ENCODE data around the gene CCDC110.

CCDC110 gene

GRCh38 chr4:185506422-185506821 lies 34.9 kb upstream of the CCDC110 start:
- peaks cover 0 to 23% of the 10 kb centered on the region in 2 donors for H3K36me3 ChIP-seq (ENCODE audit: control insufficient read depth in 1 of 2, insufficient read depth in 2 of 2, low read length in 2 of 2)
- H3K4me3 ChIP-seq (ENCODE audit: low read depth in 1 of 2, low read length in 2 of 2), result no peak overlapping the region
- H3K4me1 ChIP-seq (ENCODE audit: control insufficient read depth in 1 of 2, insufficient read depth in 2 of 2, low read length in 2 of 2), result peaks cover 0 to 12% of the 10 kb centered on the region in 2 donors
- no peak overlapping the region for H3K27ac ChIP-seq (ENCODE audit: low read length)
- H3K9me3 ChIP-seq (ENCODE audit: control insufficient read depth in 1 of 2, low read length in 2 of 2), result no peaks in the 10 kb centered on the region
- H3K27me3 ChIP-seq (ENCODE audit: low read depth, low read length), result no peaks in the 10 kb centered on the region

GRCh38 chr4:185504098-185505047 lies 32.8 kb upstream of the CCDC110 start:
- Histone ChIP-seq H3K36me3 (ENCODE audit: control insufficient read depth in 1 of 2, insufficient read depth in 2 of 2, low read length in 2 of 2) (peaks cover 0 to 31% of the 10 kb centered on the region in 2 donors), H3K9me3 (ENCODE audit: control insufficient read depth in 1 of 2, low read length in 2 of 2) (peaks cover 0 to 4% of the 10 kb centered on the region in 2 donors), H3K27me3 (ENCODE audit: low read depth, low read length) (no peaks in the 10 kb centered on the region), H3K27ac (ENCODE audit: low read length) (no peak overlapping the region), H3K4me3 (ENCODE audit: low read depth in 1 of 2, low read length in 2 of 2) (peak overlapping the region in 1 of 2 donors; percentile 27), H3K4me1 (ENCODE audit: control insufficient read depth in 1 of 2, insufficient read depth in 2 of 2, low read length in 2 of 2) (peaks cover 0 to 12% of the 10 kb centered on the region in 2 donors)

- Histone ChIP-seq H3K4me1 (ENCODE audit: control insufficient read depth in 1 of 2, insufficient read depth in 2 of 2, low read length in 2 of 2) (peaks cover 0 to 12% of the 10 kb centered on the region in 2 donors), H3K27me3 (ENCODE audit: low read depth, low read length) (no peaks in the 10 kb centered on the region), H3K27ac (ENCODE audit: low read length) (no peak overlapping the region), H3K9me3 (ENCODE audit: control insufficient read depth in 1 of 2, low read length in 2 of 2) (peaks cover 0 to 4% of the 10 kb centered on the region in 2 donors), H3K4me3 (ENCODE audit: low read depth in 1 of 2, low read length in 2 of 2) (no peak overlapping the region), H3K36me3 (ENCODE audit: control insufficient read depth in 1 of 2, insufficient read depth in 2 of 2, low read length in 2 of 2) (peaks cover 0 to 31% of the 10 kb centered on the region in 2 donors)
These were observed 30.9 kb upstream of the CCDC110 start for GRCh38 chr4:185502386-185502785.

GRCh38 chr4:185500576-185500975 lies 29.0 kb upstream of the CCDC110 start:
- no peak overlapping the region for H3K4me3 ChIP-seq (ENCODE audit: low read depth in 1 of 2, low read length in 2 of 2)
- H3K27ac ChIP-seq (ENCODE audit: low read length), result no peak overlapping the region
- peaks cover 0 to 26% of the 10 kb centered on the region in 2 donors for H3K36me3 ChIP-seq (ENCODE audit: control insufficient read depth in 1 of 2, insufficient read depth in 2 of 2, low read length in 2 of 2)
- peaks cover 0 to 4% of the 10 kb centered on the region in 2 donors for H3K9me3 ChIP-seq (ENCODE audit: control insufficient read depth in 1 of 2, low read length in 2 of 2)
- peaks cover 0 to 9% of the 10 kb centered on the region in 2 donors for H3K4me1 ChIP-seq (ENCODE audit: control insufficient read depth in 1 of 2, insufficient read depth in 2 of 2, low read length in 2 of 2)
- H3K27me3 ChIP-seq (ENCODE audit: low read depth, low read length), result no peaks in the 10 kb centered on the region

- Histone ChIP-seq H3K27ac (ENCODE audit: low read length) (no peak overlapping the region), H3K4me1 (ENCODE audit: control insufficient read depth in 1 of 2, insufficient read depth in 2 of 2, low read length in 2 of 2) (peaks cover 0 to 3% of the 10 kb centered on the region in 2 donors), H3K4me3 (ENCODE audit: low read depth in 1 of 2, low read length in 2 of 2) (no peak overlapping the region), H3K27me3 (ENCODE audit: low read depth, low read length) (no peaks in the 10 kb centered on the region), H3K36me3 (ENCODE audit: control insufficient read depth in 1 of 2, insufficient read depth in 2 of 2, low read length in 2 of 2) (peaks cover 0 to 26% of the 10 kb centered on the region in 2 donors), H3K9me3 (ENCODE audit: control insufficient read depth in 1 of 2, low read length in 2 of 2) (peaks cover 0 to 4% of the 10 kb centered on the region in 2 donors)
These were observed 28.5 kb upstream of the CCDC110 start for GRCh38 chr4:185500035-185500434.

- no peaks in the 10 kb centered on the region for H3K27me3 ChIP-seq (ENCODE audit: low read depth, low read length)
- H3K4me1 ChIP-seq (ENCODE audit: control insufficient read depth in 1 of 2, insufficient read depth in 2 of 2, low read length in 2 of 2), result no peaks in the 10 kb centered on the region
- H3K27ac ChIP-seq (ENCODE audit: low read length), result no peak overlapping the region
- H3K36me3 ChIP-seq (ENCODE audit: control insufficient read depth in 1 of 2, insufficient read depth in 2 of 2, low read length in 2 of 2), result no peaks in the 10 kb centered on the region
- no peak overlapping the region for H3K4me3 ChIP-seq (ENCODE audit: low read depth in 1 of 2, low read length in 2 of 2)
- peaks cover 0 to 11% of the 10 kb centered on the region in 2 donors for H3K9me3 ChIP-seq (ENCODE audit: control insufficient read depth in 1 of 2, low read length in 2 of 2)
These were observed 17.1 kb upstream of the CCDC110 start for GRCh38 chr4:185488650-185489049.

GRCh38 chr4:185481401-185481800 lies 9.9 kb upstream of the CCDC110 start:
- H3K27ac ChIP-seq (ENCODE audit: low read length), result no peak overlapping the region
- H3K36me3 ChIP-seq (ENCODE audit: control insufficient read depth in 1 of 2, insufficient read depth in 2 of 2, low read length in 2 of 2), result no peaks in the 10 kb centered on the region
- H3K4me1 ChIP-seq (ENCODE audit: control insufficient read depth in 1 of 2, insufficient read depth in 2 of 2, low read length in 2 of 2), result no peaks in the 10 kb centered on the region

GRCh38 chr4:185480016-185480732 lies 8.6 kb upstream of the CCDC110 start:
- no peaks in the 10 kb centered on the region for H3K36me3 ChIP-seq (ENCODE audit: control insufficient read depth in 1 of 2, insufficient read depth in 2 of 2, low read length in 2 of 2)
- no peaks in the 10 kb centered on the region for H3K27me3 ChIP-seq (ENCODE audit: low read depth, low read length)
- H3K9me3 ChIP-seq (ENCODE audit: control insufficient read depth in 1 of 2, low read length in 2 of 2), result no peaks in the 10 kb centered on the region
- no peak overlapping the region for H3K27ac ChIP-seq (ENCODE audit: low read length)
- H3K4me3 ChIP-seq (ENCODE audit: low read depth in 1 of 2, low read length in 2 of 2), result no peak overlapping the region
- no peaks in the 10 kb centered on the region for H3K4me1 ChIP-seq (ENCODE audit: control insufficient read depth in 1 of 2, insufficient read depth in 2 of 2, low read length in 2 of 2)

More at GRCh38 chr4:185481401-185481800, 9.9 kb upstream of the CCDC110 start:
- H3K9me3 ChIP-seq (ENCODE audit: control insufficient read depth in 1 of 2, low read length in 2 of 2), result no peaks in the 10 kb centered on the region
- H3K27me3 ChIP-seq (ENCODE audit: low read depth, low read length), result no peaks in the 10 kb centered on the region
- no peak overlapping the region for H3K4me3 ChIP-seq (ENCODE audit: low read depth in 1 of 2, low read length in 2 of 2)

GRCh38 chr4:185479507-185479971 lies 8.0 kb upstream of the CCDC110 start:
- H3K27ac ChIP-seq (ENCODE audit: low read length), result no peak overlapping the region

GRCh38 chr4:185473247-185473646 lies 1.7 kb upstream of the CCDC110 start:
- Histone ChIP-seq H3K27ac (ENCODE audit: low read length) (no peak overlapping the region), H3K4me3 (ENCODE audit: low read depth in 1 of 2, low read length in 2 of 2) (no peak overlapping the region), H3K36me3 (ENCODE audit: control insufficient read depth in 1 of 2, insufficient read depth in 2 of 2, low read length in 2 of 2) (no peaks in the 10 kb centered on the region), H3K4me1 (ENCODE audit: control insufficient read depth in 1 of 2, insufficient read depth in 2 of 2, low read length in 2 of 2) (no peaks in the 10 kb centered on the region), H3K9me3 (ENCODE audit: control insufficient read depth in 1 of 2, low read length in 2 of 2) (no peaks in the 10 kb centered on the region), H3K27me3 (ENCODE audit: low read depth, low read length) (no peaks in the 10 kb centered on the region)

More at GRCh38 chr4:185479507-185479971, 8.0 kb upstream of the CCDC110 start:
- Histone ChIP-seq H3K36me3 (ENCODE audit: control insufficient read depth in 1 of 2, insufficient read depth in 2 of 2, low read length in 2 of 2) (no peaks in the 10 kb centered on the region), H3K4me3 (ENCODE audit: low read depth in 1 of 2, low read length in 2 of 2) (no peak overlapping the region), H3K27me3 (ENCODE audit: low read depth, low read length) (no peaks in the 10 kb centered on the region), H3K4me1 (ENCODE audit: control insufficient read depth in 1 of 2, insufficient read depth in 2 of 2, low read length in 2 of 2) (no peaks in the 10 kb centered on the region), H3K9me3 (ENCODE audit: control insufficient read depth in 1 of 2, low read length in 2 of 2) (no peaks in the 10 kb centered on the region)

GRCh38 chr4:185472103-185472542 lies 590 bp upstream of the CCDC110 start:
- H3K4me1 ChIP-seq (ENCODE audit: control insufficient read depth in 1 of 2, insufficient read depth in 2 of 2, low read length in 2 of 2), result no peaks in the 10 kb centered on the region
- H3K9me3 ChIP-seq (ENCODE audit: control insufficient read depth in 1 of 2, low read length in 2 of 2), result no peaks in the 10 kb centered on the region
- H3K27ac ChIP-seq (ENCODE audit: low read length), result no peak overlapping the region
- H3K27me3 ChIP-seq (ENCODE audit: low read depth, low read length), result no peaks in the 10 kb centered on the region
- peak overlapping the region; percentile 50 to 87 for H3K4me3 ChIP-seq (ENCODE audit: low read depth in 1 of 2, low read length in 2 of 2)
- H3K36me3 ChIP-seq (ENCODE audit: control insufficient read depth in 1 of 2, insufficient read depth in 2 of 2, low read length in 2 of 2), result no peaks in the 10 kb centered on the region
